K562 (cell line): Measurements from ENCODE around the gene BACE1. TPM values are rescaled to one million over a fixed set of nuclear protein-coding genes. Genes with fewer than 3 reads are reported as not detected.

Experiments used
- ATAC-seq: fragments of 200-7000 bp; cut with Tn5 transposase; 3 replicates; pipeline ENCODE4 v1.9.1; 2020; ENCODE audit warnings: moderate library complexity
- BruUV-seq: library from RNA; stranded (reverse); fragments of 400-500 nt; replicated peaks from 2 replicates; lab custom pipeline; 2021; lab: Mats Ljungman, UMichigan
- CTCF ChIA-PET: fragments of 300-600 bp; formaldehyde crosslinking; extraction: SDS; loops from one replicate; lab custom pipeline; 2021; ENCODE audit warnings: low intra/inter-chr PET ratio; lab: Yijun Ruan, JAX
- POLR2A ChIA-PET: fragments of 300-600, 350-650 bp; sonication (Branson Sonifier 250); formaldehyde crosslinking; extraction: SDS; loops from one replicate; lab custom pipeline; 2021; ENCODE audit warnings: antibody characterized with exemption, inconsistent platforms; lab: Yijun Ruan, JAX
- DNase-seq, 4 experiments: peaks; one replicate each; pipeline versions ENCODE4 v3.0.0 to v3.0.0-alpha.2; 2011 to 2018; ENCODE audit warnings: low spot score in 3 of 4, mixed read lengths in 3 of 4; ENCODE audit errors: extremely low read depth in 1 of 4
- FAIRE-seq: peaks from 2 replicates; lab custom pipeline; 2011; peaks lifted over from hg19 to GRCh38; lab: Jason Lieb, UNC
- H2AFZ ChIP-seq: 2 replicates; pipeline ENCODE4 v1.6.0; 2011; ENCODE audit warnings: low read depth, low read length, control low read depth, inconsistent platforms
- H3K27ac ChIP-seq: fragments of 200-600 bp; 3 replicates; pipeline ENCODE4 v1.8.0; 2011; ENCODE audit warnings: low read depth, mild to moderate bottlenecking, control low read depth, inconsistent platforms, low read length, moderate library complexity, mixed read lengths; ENCODE audit errors: extremely low read depth
- H3K27me3 ChIP-seq, 2 experiments: fragments of 300-600 bp in 1 of 2; 2 replicates in 1 of 2; 3 replicates in 1 of 2; pipeline versions ENCODE4 v1.6.0 to v1.8.0; 2011; ENCODE audit warnings: inconsistent platforms in 2 of 2, low read length in 2 of 2, mild to moderate bottlenecking in 1 of 2, mixed read lengths in 1 of 2, moderate library complexity in 1 of 2; ENCODE audit not compliant: control insufficient read depth in 2 of 2, insufficient read depth in 2 of 2
- H3K36me3 ChIP-seq: fragments of 300-600 bp; 3 replicates; pipeline ENCODE4 v1.8.0; 2011; ENCODE audit warnings: mild to moderate bottlenecking, low read length, inconsistent platforms; ENCODE audit not compliant: control insufficient read depth, insufficient read depth
- H3K4me1 ChIP-seq, 2 experiments: fragments of 200-600 bp in 1 of 2; replicated peaks in 1 of 2; 2 replicates in 1 of 2; 3 replicates in 1 of 2; pipeline versions ENCODE4 v1.5.1 to v1.8.0; 2011; ENCODE audit warnings: inconsistent platforms in 2 of 2, low read length in 2 of 2, mild to moderate bottlenecking in 1 of 2, mixed read lengths in 1 of 2, moderate library complexity in 1 of 2; ENCODE audit not compliant: control insufficient read depth in 2 of 2, insufficient read depth in 2 of 2
- H3K4me2 ChIP-seq: 2 replicates; pipeline ENCODE4 v1.6.1; 2011; ENCODE audit warnings: low read length, control low read depth, inconsistent platforms, mixed read lengths; ENCODE audit not compliant: insufficient read depth
- H3K4me3 ChIP-seq: fragments of 200-600 bp; sonication (generic), shearing (Covaris generic); 2 replicates; pipeline ENCODE4 v1.5.1; 2016; ENCODE audit warnings: control low read depth, inconsistent platforms
- H3K79me2 ChIP-seq: fragments of 200-600 bp; 3 replicates; pipeline ENCODE4 v1.8.0; 2011; ENCODE audit warnings: low read length, inconsistent platforms; ENCODE audit not compliant: control insufficient read depth, insufficient read depth
- H3K9ac ChIP-seq, 2 experiments: 2 replicates each; pipeline versions ENCODE4 v1.6.0 to v1.6.1; 2011; ENCODE audit warnings: low read depth in 2 of 2, low read length in 2 of 2, control low read depth in 1 of 2, inconsistent platforms in 1 of 2, mild to moderate bottlenecking in 1 of 2, mixed read lengths in 1 of 2; ENCODE audit not compliant: insufficient read depth in 1 of 2
- H3K9me1 ChIP-seq: one replicate; pipeline ENCODE4 v1.6.0; 2011; ENCODE audit warnings: inconsistent platforms, mild to moderate bottlenecking, low read length, moderate library complexity; ENCODE audit not compliant: control insufficient read depth, insufficient read depth
- H3K9me3 ChIP-seq: replicated peaks from 2 replicates; pipeline ENCODE4 v1.5.1; 2011; ENCODE audit warnings: low read depth, low read length, inconsistent platforms; ENCODE audit not compliant: control insufficient read depth, insufficient read depth
- H4K20me1 ChIP-seq: replicated peaks from 2 replicates; pipeline ENCODE4 v1.6.1; 2011; ENCODE audit warnings: low read length, inconsistent platforms, mixed read lengths; ENCODE audit not compliant: control insufficient read depth, insufficient read depth
- BRD9 ChIP-seq: fragments of 450-650 bp; IDR thresholded peaks from 2 replicates; pipeline ENCODE4 v1.6.1; 2018; ENCODE audit warnings: low read depth; ENCODE audit not compliant: partially characterized antibody
- E2F3 ChIP-seq: fragments of 250-450 bp; sonication (Bioruptor Pico); IDR thresholded peaks from 2 replicates; pipeline ENCODE4 v1.4.0; 2020; ENCODE audit warnings: mild to moderate bottlenecking
- EP400 ChIP-seq: fragments of 450-650 bp; IDR thresholded peaks from 2 replicates; pipeline ENCODE4 v1.6.1; 2017; ENCODE audit warnings: antibody characterized with exemption, mild to moderate bottlenecking, moderate library complexity
- EZH2 ChIP-seq: IDR thresholded peaks from 2 replicates; pipeline ENCODE4 v1.6.1; 2012; ENCODE audit warnings: low read depth, mild to moderate bottlenecking, inconsistent platforms, low read length, borderline replicate concordance
- NFYB ChIP-seq: IDR thresholded peaks from 2 replicates; pipeline ENCODE4 v1.6.1; 2011; ENCODE audit warnings: mild to moderate bottlenecking, moderate library complexity; ENCODE audit not compliant: insufficient read length; ENCODE audit errors: extremely low read depth
- SMAD2 ChIP-seq: fragments of 150-350 bp; IDR thresholded peaks from 2 replicates; pipeline ENCODE4 v1.6.1; 2014; ENCODE audit warnings: low read depth, mild to moderate bottlenecking, low read length
- ZNF3 ChIP-seq: fragments of 250-450 bp; sonication (Bioruptor Pico); IDR thresholded peaks from 2 replicates; pipeline ENCODE4 v1.5.0; 2021; ENCODE audit warnings: mild to moderate bottlenecking, moderate library complexity
- WGBS: fragments of 100-300 bp; shearing (Covaris generic); methylation state at CpG from one replicate; pipeline ENCODE4 v1.1.6; 2016; ENCODE audit warnings: low coverage, mixed read lengths; ENCODE audit not compliant: insufficient coverage; ENCODE audit errors: missing lambda C conversion rate; 5-methylcytosine and 5-hydroxymethylcytosine counted together
- in situ Hi-C: fragments of 300-500 bp; cut with MboI; formaldehyde crosslinking; loops from 4 replicates; pipeline ENCODE4 v1.15.0; 2018; ENCODE audit warnings: inconsistent platforms, mixed read lengths
- intact Hi-C: fragments of 100-400 bp; cut with micrococcal nuclease; formaldehyde crosslinking; loops from 2 replicates; pipeline ENCODE4 v1.14.2; 2022
- polyA plus RNA-seq, 8 experiments: library from polyadenylated mRNA; depleted of rRNA in 4 of 8; stranded (reverse) in 5 of 8; unstranded in 3 of 8; fragments of >200 nt; fragmentation: Nextera tagmentation in 2 of 8; fragmentation: Illumina TruSeq in 1 of 8; extraction: Ambion mirVana in 2 of 8; extraction: Trizol in 1 of 8; gene quantifications; 2 replicates each; pipeline versions ENCODE4 v1.2.1 to v1.2.3, GENCODE V29; 2011 to 2014; ENCODE audit warnings: inconsistent platforms in 1 of 8, missing spikeins in 1 of 8
- total RNA-seq, 7 experiments: library from RNA; depleted of rRNA in 6 of 7; stranded (reverse); fragments of >200 nt in 6 of 7; fragmentation: Illumina TruSeq in 2 of 7; extraction: Trizol in 2 of 7; gene quantifications; 2 replicates each; pipeline versions ENCODE4 v1.2.1 to v1.2.3, GENCODE V29; 2011 to 2021; ENCODE audit warnings: low replicate concordance in 1 of 7
- TF ChIP-seq, protein P1 (sequence below): fragments of 250-450 bp; sonication (Bioruptor Pico); IDR thresholded peaks from 2 replicates; pipeline ENCODE4 v1.4.0; 2020
- TF ChIP-seq, protein P2 (sequence below): fragments of 250-450 bp; sonication (Bioruptor Pico); IDR thresholded peaks from 2 replicates; pipeline ENCODE4 v1.5.0; 2021; ENCODE audit warnings: mild to moderate bottlenecking, borderline replicate concordance
- TF ChIP-seq, protein P3 (sequence below): IDR thresholded peaks from 2 replicates; pipeline ENCODE4 v1.6.1; 2011; ENCODE audit not compliant: insufficient read length; ENCODE audit errors: extremely low read depth

BACE1 gene
- total and polyA plus RNA-seq, 9 of the 15 experiments (the other 6 are each of a cell fraction or from before 2014, with no cell fraction given) = 0.01 to 0.25 (median 0.16) TPM; not detected in 5

DNA sequence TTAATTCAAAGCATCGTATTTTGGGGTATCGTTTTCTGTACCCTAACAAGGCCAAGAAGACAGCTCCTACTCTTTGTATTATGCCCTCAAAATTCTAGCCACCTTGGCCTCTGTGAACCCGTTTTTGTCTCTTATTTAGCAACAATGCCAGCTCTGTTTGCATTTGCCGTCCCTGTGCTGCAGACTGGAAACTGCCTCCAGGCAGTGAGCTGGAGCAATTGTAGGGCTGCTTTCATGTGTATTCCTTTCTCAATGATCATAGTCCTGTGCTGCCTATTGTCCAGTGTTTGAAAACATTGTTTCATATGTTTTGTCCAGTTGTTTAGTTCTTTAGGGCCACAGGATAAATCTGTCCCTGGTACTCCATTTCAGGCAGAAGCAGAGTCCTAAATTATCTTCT, 44.8 kb downstream of the BACE1 start:
- intact Hi-C loops = no loop called here
- 81% methylated on average over 4 of the region's 4 CpGs for WGBS
- POLR2A ChIA-PET = interaction anchor here (0.6 to 0.8 kb wide), 2 partner anchors 39 to 58 kb away, joined by 3 to 4 read pairs; partner anchors contain the start of gene RNF214
- no peak for DNase-seq
- Histone ChIP-seq H3K4me2 (no peak overlapping the region), H3K79me2 (no peaks in the 10 kb centered on the region), H3K9me3 (no peaks in the 10 kb centered on the region), H3K27ac (no peak overlapping the region), H3K36me3 (0 out of 3 replicates have a peak, but pooled peaks cover 3% of the 10 kb centered on the region), H3K9ac (no peak overlapping the region), H3K4me3 (no peak overlapping the region), H2AFZ (no peak overlapping the region), H3K9me1 (no peaks in the 10 kb centered on the region), H4K20me1 (no peaks in the 10 kb centered on the region), H3K27me3 (no peaks in the 10 kb centered on the region), H3K4me1 (no peaks in the 10 kb centered on the region; a peak in 1 of 5 replicates)
- BruUV-seq = no TSS peak
- in situ Hi-C loops = no loop called here
- TF ChIP-seq EP400 (no peak), SMAD2 (no peak), ZNF3 (CRISPR knock-in tag) (no peak), BRD9 (no peak), NFYB (no peak), E2F3 (no peak), EZH2 (no peak)
- TF ChIP-seq, protein P1, sequence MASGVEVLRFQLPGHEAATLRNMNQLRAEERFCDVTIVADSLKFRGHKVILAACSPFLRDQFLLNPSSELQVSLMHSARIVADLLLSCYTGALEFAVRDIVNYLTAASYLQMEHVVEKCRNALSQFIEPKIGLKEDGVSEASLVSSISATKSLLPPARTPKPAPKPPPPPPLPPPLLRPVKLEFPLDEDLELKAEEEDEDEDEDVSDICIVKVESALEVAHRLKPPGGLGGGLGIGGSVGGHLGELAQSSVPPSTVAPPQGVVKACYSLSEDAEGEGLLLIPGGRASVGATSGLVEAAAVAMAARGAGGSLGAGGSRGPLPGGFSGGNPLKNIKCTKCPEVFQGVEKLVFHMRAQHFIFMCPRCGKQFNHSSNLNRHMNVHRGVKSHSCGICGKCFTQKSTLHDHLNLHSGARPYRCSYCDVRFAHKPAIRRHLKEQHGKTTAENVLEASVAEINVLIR (CRISPR knock-in tag) = no peak
- TF ChIP-seq, protein P2, sequence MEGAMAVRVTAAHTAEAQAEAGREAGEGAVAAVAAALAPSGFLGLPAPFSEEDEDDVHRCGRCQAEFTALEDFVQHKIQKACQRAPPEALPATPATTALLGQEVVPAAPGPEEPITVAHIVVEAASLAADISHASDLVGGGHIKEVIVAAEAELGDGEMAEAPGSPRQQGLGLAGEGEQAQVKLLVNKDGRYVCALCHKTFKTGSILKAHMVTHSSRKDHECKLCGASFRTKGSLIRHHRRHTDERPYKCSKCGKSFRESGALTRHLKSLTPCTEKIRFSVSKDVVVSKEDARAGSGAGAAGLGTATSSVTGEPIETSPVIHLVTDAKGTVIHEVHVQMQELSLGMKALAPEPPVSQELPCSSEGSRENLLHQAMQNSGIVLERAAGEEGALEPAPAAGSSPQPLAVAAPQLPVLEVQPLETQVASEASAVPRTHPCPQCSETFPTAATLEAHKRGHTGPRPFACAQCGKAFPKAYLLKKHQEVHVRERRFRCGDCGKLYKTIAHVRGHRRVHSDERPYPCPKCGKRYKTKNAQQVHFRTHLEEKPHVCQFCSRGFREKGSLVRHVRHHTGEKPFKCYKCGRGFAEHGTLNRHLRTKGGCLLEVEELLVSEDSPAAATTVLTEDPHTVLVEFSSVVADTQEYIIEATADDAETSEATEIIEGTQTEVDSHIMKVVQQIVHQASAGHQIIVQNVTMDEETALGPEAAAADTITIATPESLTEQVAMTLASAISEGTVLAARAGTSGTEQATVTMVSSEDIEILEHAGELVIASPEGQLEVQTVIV (CRISPR knock-in tag) = no peak
- TF ChIP-seq, protein P3, sequence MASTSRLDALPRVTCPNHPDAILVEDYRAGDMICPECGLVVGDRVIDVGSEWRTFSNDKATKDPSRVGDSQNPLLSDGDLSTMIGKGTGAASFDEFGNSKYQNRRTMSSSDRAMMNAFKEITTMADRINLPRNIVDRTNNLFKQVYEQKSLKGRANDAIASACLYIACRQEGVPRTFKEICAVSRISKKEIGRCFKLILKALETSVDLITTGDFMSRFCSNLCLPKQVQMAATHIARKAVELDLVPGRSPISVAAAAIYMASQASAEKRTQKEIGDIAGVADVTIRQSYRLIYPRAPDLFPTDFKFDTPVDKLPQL = no peak
- CTCF ChIA-PET = no interaction called here
- ATAC-seq = no peak
- no peak for FAIRE-seq
